KBM-7 (cell line): ENCODE data around the gene ZNF630.
"Not testable (repeated sequence)": the region's sequence is repeated elsewhere in the genome, so short reads cannot be mapped to it uniquely, and the experiment has no call there.

Experiments
- DNase-seq: peaks from one replicate; pipeline ENCODE4 v3.0.0-alpha.2; 2015
- in situ Hi-C: fragments of 300-500 bp; cut with MboI; formaldehyde crosslinking; loops from 2 replicates; pipeline ENCODE4 v1.14.3; 2020; ENCODE audit warnings: low sequenced_read_pairs, low pct_unique_long_range_greater_than_20kb, mixed read lengths

The ZNF630 gene

GRCh38 chrX:48035891-48036290 lies 35.5 kb downstream of the ZNF630 start:
- in situ Hi-C loops = loop anchor here (25.0 kb wide), 1 partner anchor 174 kb away; no protein-coding TSS in a partner anchor
- no peak for DNase-seq

GRCh38 chrX:48030641-48031173 lies 40.7 kb downstream of the ZNF630 start:
- DNase-seq = not testable (repeated sequence)
- in situ Hi-C loops = loop anchor here (25.0 kb wide), 1 partner anchor 168 kb away; no protein-coding TSS in a partner anchor

GRCh38 chrX:48030237-48030636 lies 41.2 kb downstream of the ZNF630 start:
- in situ Hi-C loops = loop anchor here (25.0 kb wide), 1 partner anchor 168 kb away; no protein-coding TSS in a partner anchor
- no peak for DNase-seq

GRCh38 chrX:48028091-48028490 lies 43.3 kb downstream of the ZNF630 start:
- no peak for DNase-seq
- in situ Hi-C loops = loop anchor here (25.0 kb wide), 1 partner anchor 166 kb away; no protein-coding TSS in a partner anchor

GRCh38 chrX:48027545-48027944 lies 43.9 kb downstream of the ZNF630 start:
- DNase-seq = not testable (repeated sequence)
- in situ Hi-C loops = loop anchor here (25.0 kb wide), 1 partner anchor 165 kb away; no protein-coding TSS in a partner anchor

- in situ Hi-C loops = loop anchor here (25.0 kb wide), 1 partner anchor 163 kb away; no protein-coding TSS in a partner anchor
- DNase-seq = peak; percentile 90
Observed at GRCh38 chrX:48025561-48025960, 45.9 kb downstream of the ZNF630 start.

GRCh38 chrX:48022738-48023137 lies 48.7 kb downstream of the ZNF630 start:
- in situ Hi-C loops = no loop called here
- no peak for DNase-seq

- in situ Hi-C loops = no loop called here
- DNase-seq = no peak
Observed at GRCh38 chrX:48022100-48022499, 49.3 kb downstream of the ZNF630 start.

- DNase-seq = peak; percentile 94
- in situ Hi-C loops = no loop called here
Observed at GRCh38 chrX:48021026-48021900, 50.2 kb downstream of the ZNF630 start.

GRCh38 chrX:48020472-48020871 lies 51.0 kb downstream of the ZNF630 start:
- in situ Hi-C loops = not testable (repeated sequence)
- DNase-seq = peak; percentile 44

GRCh38 chrX:48019892-48020291 lies 51.5 kb downstream of the ZNF630 start:
- in situ Hi-C loops, DNase-seq: not testable (repeated sequence)

GRCh38 chrX:48016583-48017310 lies 54.7 kb downstream of the ZNF630 start:
- in situ Hi-C loops, DNase-seq: not testable (repeated sequence)

GRCh38 chrX:48009445-48009960 lies 61.9 kb downstream of the ZNF630 start:
- in situ Hi-C loops, DNase-seq: not testable (repeated sequence)
